IMR-90 (cell line): ENCODE data around the gene THY1. TPM values are rescaled to one million over a fixed set of nuclear protein-coding genes. Genes with fewer than 3 reads are reported as not detected.

Experiments used
- ATAC-seq: fragments of 200-7000 bp; cut with Tn5 transposase; 2 replicates; pipeline ENCODE4 v1.9.1; 2020; ENCODE audit warnings: low read depth, mild to moderate bottlenecking, moderate library complexity
- BruUV-seq: library from RNA; stranded (reverse); fragments of 400-500 nt; replicated peaks from 2 replicates; lab custom pipeline; 2021; lab: Mats Ljungman, UMichigan
- CTCF ChIA-PET: fragments of 300-600 bp; formaldehyde crosslinking; extraction: SDS; loops from one replicate; lab custom pipeline; 2021; ENCODE audit warnings: antibody characterized with exemption; lab: Yijun Ruan, JAX
- POLR2A ChIA-PET: fragments of 300-600 bp; sonication (Branson Sonifier 250); formaldehyde crosslinking; loops from one replicate; lab custom pipeline; 2022; ENCODE audit warnings: antibody characterized with exemption; ENCODE audit not compliant: unreplicated experiment; lab: Charles Lee
- DNase-seq: peaks from one replicate; pipeline ENCODE4 v3.0.0; 2013
- H2AFZ ChIP-seq: replicated peaks from 2 replicates; pipeline ENCODE3; 2013; ENCODE audit warnings: low read length, mild to moderate bottlenecking; ENCODE audit not compliant: poor library complexity
- H2AK5ac ChIP-seq: 2 replicates; pipeline ENCODE4 v1.6.1; 2013; ENCODE audit warnings: low read depth, low read length, inconsistent platforms
- H2AK9ac ChIP-seq: replicated peaks from 2 replicates; pipeline ENCODE3; 2013; ENCODE audit warnings: mild to moderate bottlenecking, low read depth, low read length, moderate library complexity; ENCODE audit not compliant: poor library complexity
- H2BK120ac ChIP-seq: 2 replicates; pipeline ENCODE4 v1.6.1; 2013; ENCODE audit warnings: low read depth, low read length, inconsistent platforms
- H2BK15ac ChIP-seq: 3 replicates; pipeline ENCODE4 v1.6.1; 2013; ENCODE audit warnings: low read depth, low read length, inconsistent platforms
- H2BK20ac ChIP-seq: 2 replicates; pipeline ENCODE4 v1.6.1; 2013; ENCODE audit warnings: low read depth, mild to moderate bottlenecking, inconsistent platforms, low read length, moderate library complexity
- H2BK5ac ChIP-seq: 2 replicates; pipeline ENCODE4 v1.6.1; 2013; ENCODE audit warnings: mild to moderate bottlenecking, low read depth, low read length, inconsistent platforms; ENCODE audit not compliant: poor library complexity, severe bottlenecking
- H3K14ac ChIP-seq: replicated peaks from 2 replicates; pipeline ENCODE4 v1.6.1; 2013; ENCODE audit warnings: low read depth, low read length, inconsistent platforms
- H3K18ac ChIP-seq: 2 replicates; pipeline ENCODE4 v1.6.1; 2013; ENCODE audit warnings: low read depth, low read length, control low read depth
- H3K23ac ChIP-seq: 2 replicates; pipeline ENCODE4 v1.6.1; 2013; ENCODE audit warnings: low read depth, low read length, inconsistent platforms
- H3K27ac ChIP-seq: 2 replicates; pipeline ENCODE4 v1.5.1; 2013; ENCODE audit warnings: mild to moderate bottlenecking, control low read depth, low read length; ENCODE audit not compliant: insufficient read depth
- H3K27me3 ChIP-seq: 2 replicates; pipeline ENCODE4 v1.6.1; 2013; ENCODE audit warnings: low read length; ENCODE audit not compliant: control insufficient read depth, insufficient read depth
- H3K36me3 ChIP-seq: 2 replicates; pipeline ENCODE4 v1.6.1; 2013; ENCODE audit warnings: low read length, mixed read lengths; ENCODE audit not compliant: control insufficient read depth, insufficient read depth
- H3K4ac ChIP-seq: 2 replicates; pipeline ENCODE4 v1.6.1; 2013; ENCODE audit warnings: low read depth, low read length, inconsistent platforms
- H3K4me1 ChIP-seq: 2 replicates; pipeline ENCODE4 v1.6.1; 2013; ENCODE audit warnings: low read length, mixed read lengths; ENCODE audit not compliant: control insufficient read depth, insufficient read depth
- H3K4me2 ChIP-seq: 2 replicates; pipeline ENCODE4 v1.6.1; 2013; ENCODE audit warnings: low read depth, mild to moderate bottlenecking, control low read depth, low read length, moderate library complexity
- H3K4me3 ChIP-seq: 2 replicates; pipeline ENCODE4 v1.5.1; 2013; ENCODE audit warnings: low read depth, mild to moderate bottlenecking, control low read depth, low read length, moderate library complexity; ENCODE audit not compliant: insufficient read depth
- H3K56ac ChIP-seq: 2 replicates; pipeline ENCODE4 v1.6.1; 2013; ENCODE audit warnings: low read length, inconsistent platforms; ENCODE audit not compliant: insufficient read depth; ENCODE audit errors: extremely low read depth
- H3K79me1 ChIP-seq, 2 experiments: 2 replicates each; pipeline ENCODE4 v1.6.1; 2013; ENCODE audit warnings: low read length in 2 of 2, inconsistent platforms in 1 of 2, low read depth in 1 of 2
- H3K9ac ChIP-seq: 2 replicates; pipeline ENCODE4 v1.6.1; 2013; ENCODE audit warnings: low read depth, low read length, control low read depth
- H3K9me1 ChIP-seq: 2 replicates; pipeline ENCODE4 v1.6.1; 2013; ENCODE audit warnings: low read length, inconsistent platforms; ENCODE audit not compliant: insufficient read depth
- H3K9me3 ChIP-seq: 2 replicates; pipeline ENCODE4 v1.6.1; 2013; ENCODE audit warnings: low read length; ENCODE audit not compliant: control insufficient read depth, insufficient read depth
- H4K20me1 ChIP-seq: 2 replicates; pipeline ENCODE4 v1.6.1; 2013; ENCODE audit warnings: low read length, inconsistent platforms; ENCODE audit not compliant: insufficient read depth
- H4K5ac ChIP-seq: 2 replicates; pipeline ENCODE4 v1.6.1; 2013; ENCODE audit warnings: mild to moderate bottlenecking, low read depth, low read length, control low read depth
- H4K8ac ChIP-seq, 2 experiments: 2 replicates each; pipeline ENCODE4 v1.6.1; 2013; ENCODE audit warnings: low read depth in 2 of 2, low read length in 2 of 2, control low read depth in 1 of 2, inconsistent platforms in 1 of 2
- H4K91ac ChIP-seq: 2 replicates; pipeline ENCODE4 v1.6.1; 2013; ENCODE audit warnings: low read depth, low read length, inconsistent platforms; ENCODE audit not compliant: insufficient read depth
- BHLHE40 ChIP-seq: fragments of 150-350 bp; IDR thresholded peaks from 2 replicates; pipeline ENCODE4 v1.6.1; 2016; ENCODE audit warnings: mild to moderate bottlenecking, low read depth, low read length
- CEBPB ChIP-seq: IDR thresholded peaks from 2 replicates; pipeline ENCODE4 v1.6.1; 2012; ENCODE audit warnings: low read depth, low read length, improper control_type of control experiment
- CHD1 ChIP-seq: IDR thresholded peaks from 2 replicates; pipeline ENCODE4 v1.6.1; 2012; ENCODE audit warnings: low read depth, low read length, improper control_type of control experiment
- ELK1 ChIP-seq: fragments of 150-350 bp; IDR thresholded peaks from 2 replicates; pipeline ENCODE4 v1.6.1; 2016; ENCODE audit warnings: low read depth, mild to moderate bottlenecking, low read length, moderate library complexity, borderline replicate concordance
- FOS ChIP-seq: fragments of 150-350 bp; IDR thresholded peaks from 2 replicates; pipeline ENCODE4 v1.6.1; 2016; ENCODE audit warnings: low read depth, low read length
- MAFK ChIP-seq: IDR thresholded peaks from 2 replicates; pipeline ENCODE4 v1.6.1; 2012; ENCODE audit warnings: low read depth, low read length, improper control_type of control experiment
- MAZ ChIP-seq: IDR thresholded peaks from 2 replicates; pipeline ENCODE4 v1.6.1; 2012; ENCODE audit warnings: low read depth, mild to moderate bottlenecking, low read length, improper control_type of control experiment, moderate library complexity, borderline replicate concordance
- MXI1 ChIP-seq: IDR thresholded peaks from 2 replicates; pipeline ENCODE4 v1.6.1; 2012; ENCODE audit warnings: low read depth, mild to moderate bottlenecking, low read length, moderate library complexity, borderline replicate concordance
- NFE2L2 ChIP-seq: fragments of 150-350 bp; IDR thresholded peaks from 2 replicates; pipeline ENCODE4 v1.6.1; 2016; ENCODE audit warnings: low read depth, mild to moderate bottlenecking, low read length
- POLR2A ChIP-seq: IDR thresholded peaks from 2 replicates; pipeline ENCODE4 v1.6.1; 2012; ENCODE audit warnings: mild to moderate bottlenecking, low read depth, low read length
- RAD21 ChIP-seq: IDR thresholded peaks from 2 replicates; pipeline ENCODE4 v1.6.1; 2012; ENCODE audit warnings: low read length, improper control_type of control experiment
- RCOR1 ChIP-seq: IDR thresholded peaks from 2 replicates; pipeline ENCODE4 v1.6.1; 2012; ENCODE audit warnings: mild to moderate bottlenecking, low read length, improper control_type of control experiment; ENCODE audit not compliant: insufficient replicate concordance
- RFX5 ChIP-seq: IDR thresholded peaks from 2 replicates; pipeline ENCODE4 v1.8.0; 2012; ENCODE audit warnings: low read depth, mild to moderate bottlenecking, low read length, moderate library complexity
- SMC3 ChIP-seq: fragments of 150-350 bp; IDR thresholded peaks from 2 replicates; pipeline ENCODE4 v1.6.1; 2016; ENCODE audit warnings: low read depth, mild to moderate bottlenecking, antibody characterized with exemption, low read length, moderate library complexity
- USF2 ChIP-seq: fragments of 150-350 bp; IDR thresholded peaks from 2 replicates; pipeline ENCODE4 v1.6.1; 2017; ENCODE audit warnings: mild to moderate bottlenecking, antibody characterized with exemption, low read length, low read depth
- WGBS, 2 experiments: methylation state at CpG; one replicate each; pipeline versions ENCODE4 v1.1.5 to v1.1.7; 2013; ENCODE audit warnings: missing lambda C conversion rate in 2 of 2; ENCODE audit not compliant: insufficient read length in 1 of 2; ENCODE audit errors: extremely low coverage in 2 of 2; 5-methylcytosine and 5-hydroxymethylcytosine counted together
- dilution Hi-C: fragments of 300-500 bp; cut with HindIII; formaldehyde crosslinking; loops from one replicate; pipeline ENCODE4 v1.14.3; 2018; ENCODE audit warnings: low sequenced_read_pairs; ENCODE audit not compliant: unreplicated experiment
- in situ Hi-C: fragments of 300-500 bp; cut with MboI; formaldehyde crosslinking; loops from 3 replicates; pipeline ENCODE4 v1.14.3; 2019; ENCODE audit warnings: low sequenced_read_pairs, inconsistent platforms, mixed read lengths
- intact Hi-C: fragments of 100-400 bp; cut with micrococcal nuclease; formaldehyde crosslinking; loops from 2 replicates; pipeline ENCODE4 v1.10.0; 2022
- polyA plus RNA-seq, 3 experiments: library from polyadenylated mRNA; depleted of rRNA; stranded (reverse); fragments of >200 nt; gene quantifications; 2 replicates each; pipeline ENCODE4 v1.2.3, GENCODE V29; 2012; ENCODE audit warnings: low replicate concordance in 1 of 3
- total RNA-seq: library from RNA; depleted of rRNA; stranded (reverse); fragments of >200 nt; gene quantifications from 2 replicates; pipeline ENCODE4 v1.2.3, GENCODE V29; 2012
- TF ChIP-seq, protein P1 (sequence below): conservative IDR thresholded peaks from 2 replicates; pipeline ENCODE4 v1.5.1; 2012; ENCODE audit warnings: mild to moderate bottlenecking, low read depth, low read length, improper control_type of control experiment

The THY1 gene
- total and polyA plus RNA-seq, 2 of the 4 experiments (the other 2 are of a cell fraction), result 703 to 2,603 TPM

DNA sequence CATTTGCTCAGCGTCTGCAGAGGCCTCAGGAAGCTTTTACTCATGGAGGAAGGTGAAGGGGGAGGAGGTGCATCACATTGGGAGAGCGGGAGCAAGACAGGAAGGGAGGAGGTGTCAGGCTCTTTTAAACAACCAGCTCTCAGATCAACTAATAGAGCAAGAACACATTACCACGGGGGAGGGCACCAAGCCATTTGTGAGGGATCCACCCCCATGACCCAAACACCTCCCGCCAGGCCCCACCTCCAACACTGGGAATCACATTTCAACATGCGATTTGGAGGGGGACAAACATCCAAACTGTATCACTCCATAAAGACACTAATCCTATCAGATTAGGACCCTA lies 18.9 kb upstream of the THY1 start:
- BruUV-seq, result no TSS peak
- CTCF ChIA-PET, result no interaction called here
- Histone ChIP-seq H3K27me3 (no peaks in the 10 kb centered on the region), H3K56ac (no peak overlapping the region), H4K91ac (no peak overlapping the region), H3K9ac (no peak overlapping the region), H3K4me1 (peaks cover 11% of the 10 kb centered on the region), H3K18ac (no peak overlapping the region), H2BK5ac (no peak overlapping the region), H2AFZ (no peak overlapping the region), H2BK15ac (no peak overlapping the region), H2AK9ac (no peak overlapping the region), H4K20me1 (no peaks in the 10 kb centered on the region), H2AK5ac (no peak overlapping the region), H3K79me1 (no peaks in the 10 kb centered on the region), H3K36me3 (no peaks in the 10 kb centered on the region), H3K14ac (no peak overlapping the region), H2BK120ac (no peak overlapping the region), H3K23ac (no peak overlapping the region), H3K4me3 (no peak overlapping the region), H3K4me2 (no peak overlapping the region), H3K9me3 (no peaks in the 10 kb centered on the region), H4K5ac (no peak overlapping the region), H4K8ac (no peak overlapping the region), H3K9me1 (peaks cover 5% of the 10 kb centered on the region; the same call in 1 of the 2 replicates), H3K27ac (no peak overlapping the region), H2BK20ac (no peak overlapping the region), H3K4ac (no peak overlapping the region)
- dilution Hi-C loops, result no loop called here
- DNase-seq (no peak), ATAC-seq (no peak)
- in situ Hi-C loops, result no loop called here
- WGBS, 2 experiments, result 0% methylated on average over 1 of the region's 5 CpGs; no CpG with 5 or more reads in 1 of the 2 experiments
- intact Hi-C loops, result no loop called here
- TF ChIP-seq CHD1, result no peak
- TF ChIP-seq RAD21, result no peak
- no peak for TF ChIP-seq ELK1
- TF ChIP-seq RFX5, result no peak
- TF ChIP-seq SMC3, result no peak
- TF ChIP-seq RCOR1, result no peak
- TF ChIP-seq MXI1, result no peak
- TF ChIP-seq, protein P1, sequence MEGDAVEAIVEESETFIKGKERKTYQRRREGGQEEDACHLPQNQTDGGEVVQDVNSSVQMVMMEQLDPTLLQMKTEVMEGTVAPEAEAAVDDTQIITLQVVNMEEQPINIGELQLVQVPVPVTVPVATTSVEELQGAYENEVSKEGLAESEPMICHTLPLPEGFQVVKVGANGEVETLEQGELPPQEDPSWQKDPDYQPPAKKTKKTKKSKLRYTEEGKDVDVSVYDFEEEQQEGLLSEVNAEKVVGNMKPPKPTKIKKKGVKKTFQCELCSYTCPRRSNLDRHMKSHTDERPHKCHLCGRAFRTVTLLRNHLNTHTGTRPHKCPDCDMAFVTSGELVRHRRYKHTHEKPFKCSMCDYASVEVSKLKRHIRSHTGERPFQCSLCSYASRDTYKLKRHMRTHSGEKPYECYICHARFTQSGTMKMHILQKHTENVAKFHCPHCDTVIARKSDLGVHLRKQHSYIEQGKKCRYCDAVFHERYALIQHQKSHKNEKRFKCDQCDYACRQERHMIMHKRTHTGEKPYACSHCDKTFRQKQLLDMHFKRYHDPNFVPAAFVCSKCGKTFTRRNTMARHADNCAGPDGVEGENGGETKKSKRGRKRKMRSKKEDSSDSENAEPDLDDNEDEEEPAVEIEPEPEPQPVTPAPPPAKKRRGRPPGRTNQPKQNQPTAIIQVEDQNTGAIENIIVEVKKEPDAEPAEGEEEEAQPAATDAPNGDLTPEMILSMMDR, result no peak
- no peak for TF ChIP-seq POLR2A
- TF ChIP-seq FOS, result no peak
- no peak for TF ChIP-seq BHLHE40
- TF ChIP-seq MAFK, result no peak
- TF ChIP-seq MAZ, result no peak
- no peak for TF ChIP-seq NFE2L2
- TF ChIP-seq CEBPB, result no peak
- TF ChIP-seq USF2, result no peak
- POLR2A ChIA-PET, result no interaction called here
